Endothelial cell of umbilical vein (primary cell): ENCODE measurements around the gene DYRK1A. TPM values are rescaled to one million over a fixed set of nuclear protein-coding genes. Genes with fewer than 3 reads are reported as not detected.

ENCODE experiments used
- BruUV-seq: library from RNA; stranded (reverse); fragments of 400-500 nt; replicated peaks from 2 replicates; lab custom pipeline; 2021; lab: Mats Ljungman, UMichigan
- CTCF ChIA-PET: fragments of 300-600, 350-600 bp; sonication (Branson Sonifier 250); formaldehyde crosslinking; loops from one replicate; lab custom pipeline; 2021; ENCODE audit warnings: antibody characterized with exemption, inconsistent platforms; lab: Charles Lee
- POLR2A ChIA-PET: fragments of 300-600, 350-600 bp; sonication (Branson Sonifier 250); formaldehyde crosslinking; loops from one replicate; lab custom pipeline; 2021; ENCODE audit warnings: antibody characterized with exemption, inconsistent platforms; lab: Charles Lee
- DNase-seq: peaks from one replicate; pipeline ENCODE4 v3.0.0-alpha.2; 2011; ENCODE audit warnings: low read depth, low spot score
- FAIRE-seq: peaks from 2 replicates; lab custom pipeline; 2011; peaks lifted over from hg19 to GRCh38; lab: Jason Lieb, UNC
- H2AFZ ChIP-seq: 2 replicates; pipeline ENCODE4 v1.6.0; 2012; ENCODE audit warnings: low read depth, low read length, control low read depth, inconsistent platforms
- H3K27ac ChIP-seq: 2 replicates; pipeline ENCODE4 v1.5.1; 2011; ENCODE audit warnings: low read depth, mild to moderate bottlenecking, control low read depth, low read length, moderate library complexity; ENCODE audit not compliant: insufficient read depth
- H3K27me3 ChIP-seq, 2 experiments: 2 replicates each; pipeline versions ENCODE4 v1.6.0 to v1.6.1; 2011; ENCODE audit warnings: low read length in 2 of 2, mixed read lengths in 1 of 2; ENCODE audit not compliant: control insufficient read depth in 2 of 2, insufficient read depth in 2 of 2
- H3K36me3 ChIP-seq, 2 experiments: 2 replicates in 1 of 2; 3 replicates in 1 of 2; pipeline ENCODE4 v1.5.1; 2011; ENCODE audit warnings: low read length in 2 of 2, mild to moderate bottlenecking in 1 of 2, moderate library complexity in 1 of 2; ENCODE audit not compliant: control insufficient read depth in 2 of 2, insufficient read depth in 2 of 2; ENCODE audit errors: extremely low read depth in 1 of 2
- H3K4me1 ChIP-seq: 3 replicates; pipeline ENCODE4 v1.5.1; 2011; ENCODE audit warnings: mild to moderate bottlenecking, low read length; ENCODE audit not compliant: control insufficient read depth, insufficient read depth; ENCODE audit errors: extremely low read depth
- H3K4me2 ChIP-seq: 2 replicates; pipeline ENCODE4 v1.6.1; 2011; ENCODE audit warnings: low read length, control low read depth, mixed read lengths; ENCODE audit not compliant: insufficient read depth
- H3K4me3 ChIP-seq, 3 experiments: fragments of 200-600 bp in 1 of 3; sonication (generic), shearing (Covaris generic) in 1 of 3; replicated peaks in 1 of 3; 2 replicates each; pipeline ENCODE4 v1.5.1; 2011 to 2016; ENCODE audit warnings: control low read depth in 3 of 3, low read length in 3 of 3, mild to moderate bottlenecking in 2 of 3, inconsistent platforms in 1 of 3, low read depth in 1 of 3, moderate library complexity in 1 of 3; ENCODE audit not compliant: insufficient read depth in 1 of 3
- H3K79me2 ChIP-seq: 2 replicates; pipeline ENCODE4 v1.6.0; 2012; ENCODE audit warnings: low read length, inconsistent platforms; ENCODE audit not compliant: control insufficient read depth, insufficient read depth
- H3K9ac ChIP-seq: replicated peaks from 2 replicates; pipeline ENCODE3; 2011; ENCODE audit warnings: low read length, control low read depth; ENCODE audit not compliant: insufficient read depth; ENCODE audit errors: extremely low read depth
- H3K9me1 ChIP-seq: replicated peaks from 3 replicates; pipeline ENCODE4 v1.6.0; 2011; ENCODE audit warnings: mild to moderate bottlenecking, low read length; ENCODE audit not compliant: control insufficient read depth, insufficient read depth; ENCODE audit errors: extremely low read depth
- H3K9me3 ChIP-seq: replicated peaks from 2 replicates; pipeline ENCODE4 v1.5.1; 2012; ENCODE audit warnings: low read length, inconsistent platforms; ENCODE audit not compliant: control insufficient read depth, insufficient read depth
- H4K20me1 ChIP-seq: replicated peaks from 2 replicates; pipeline ENCODE3; 2011; ENCODE audit warnings: mild to moderate bottlenecking, low read length; ENCODE audit not compliant: control insufficient read depth, insufficient read depth; ENCODE audit errors: extremely low read depth
- CTCF ChIP-seq, 2 donors: IDR thresholded peaks; 1 replicate in 1 of 2; 2 replicates in 1 of 2; pipeline ENCODE4 v1.5.1; 2011; ENCODE audit warnings: low read length in 2 of 2, mild to moderate bottlenecking in 2 of 2, moderate library complexity in 2 of 2, control low read depth in 1 of 2, inconsistent platforms in 1 of 2, low read depth in 1 of 2; ENCODE audit not compliant: insufficient read depth in 1 of 2; ENCODE audit errors: extremely low read depth in 1 of 2
- EZH2 ChIP-seq: IDR thresholded peaks from 2 replicates; pipeline ENCODE4 v1.6.1; 2012; ENCODE audit warnings: borderline replicate concordance, low read depth, mild to moderate bottlenecking, moderate library complexity, low read length, inconsistent platforms; ENCODE audit not compliant: severe bottlenecking
- FOS ChIP-seq: IDR thresholded peaks from 2 replicates; pipeline ENCODE4 v1.6.1; 2011; ENCODE audit warnings: mild to moderate bottlenecking, low read length, moderate library complexity, borderline replicate concordance; ENCODE audit not compliant: insufficient read depth
- GATA2 ChIP-seq: IDR thresholded peaks from 2 replicates; pipeline ENCODE4 v1.7.0; 2011; ENCODE audit warnings: low read depth, mild to moderate bottlenecking, moderate library complexity, mixed read lengths, low read length; ENCODE audit not compliant: insufficient read length, insufficient read depth
- JUN ChIP-seq: IDR thresholded peaks from 2 replicates; pipeline ENCODE4 v1.6.1; 2011; ENCODE audit warnings: borderline replicate concordance, low read depth; ENCODE audit not compliant: insufficient read length, insufficient read depth
- MAX ChIP-seq: IDR thresholded peaks from 2 replicates; pipeline ENCODE4 v1.6.1; 2011; ENCODE audit not compliant: insufficient read depth, insufficient read length
- MYC ChIP-seq: IDR thresholded peaks from one replicate; pipeline ENCODE4 v1.6.1; 2011; ENCODE audit warnings: mild to moderate bottlenecking, low read depth, low read length
- POLR2A ChIP-seq: IDR thresholded peaks from 2 replicates; pipeline ENCODE4 v1.6.1; 2012; ENCODE audit warnings: low read depth, mild to moderate bottlenecking, control low read depth, low read length
- POLR2AphosphoS5 ChIP-seq: IDR thresholded peaks from 2 replicates; pipeline ENCODE4 v1.6.1; 2012; ENCODE audit warnings: low read depth, mild to moderate bottlenecking, control low read depth, low read length, moderate library complexity; ENCODE audit not compliant: insufficient read depth
- dilution Hi-C: fragments of 300-500 bp; cut with MboI; formaldehyde crosslinking; loops from one replicate; pipeline ENCODE4 v1.15.0; 2019; ENCODE audit warnings: low sequenced_read_pairs; ENCODE audit not compliant: extremely low pct_ligation_motif_present
- intact Hi-C: fragments of 100-400 bp; cut with micrococcal nuclease; formaldehyde crosslinking; loops from one replicate; pipeline ENCODE4 v1.10.0; 2022
- polyA plus RNA-seq, 4 experiments: library from polyadenylated mRNA; depleted of rRNA in 3 of 4; stranded (reverse) in 3 of 4; unstranded in 1 of 4; fragments of >200 nt; gene quantifications; 2 replicates each; pipeline versions ENCODE4 v1.2.1 to v1.2.3, GENCODE V29; 2011 to 2012; ENCODE audit warnings: missing spikeins in 1 of 4
- total RNA-seq: library from RNA; stranded (reverse); gene quantifications from 2 replicates; pipeline ENCODE4 v1.2.3, GENCODE V29; 2021

The DYRK1A gene
- total and polyA plus RNA-seq, 2 donors (not counting 3 experiments of a cell fraction or from before 2014, with no cell fraction given), result 51.8 to 53.7 TPM

- Histone ChIP-seq H3K27me3 (no peaks in the 10 kb centered on the region), H3K79me2 (peaks cover 97% of the 10 kb centered on the region), H3K9ac (no peak overlapping the region), H2AFZ (no peak overlapping the region), H3K4me1 (peaks cover 10% of the 10 kb centered on the region), H3K27ac (no peak overlapping the region), H3K9me3 (no peaks in the 10 kb centered on the region), H3K36me3 (no peaks in the 10 kb centered on the region), H3K4me3 (no peak overlapping the region), H4K20me1 (peaks cover 10% of the 10 kb centered on the region), H3K9me1 (peaks cover 3% of the 10 kb centered on the region), H3K4me2 (no peak overlapping the region)
- no peak for FAIRE-seq
- dilution Hi-C loops, result no loop called here
- CTCF ChIA-PET, result interaction anchor here (0.6 to 3.1 kb wide), 9 partner anchors 10 to 213 kb away, joined by 3 to 21 read pairs (median 3); no protein-coding TSS in a partner anchor
- intact Hi-C loops, result loop anchor here (5.0 to 10.0 kb wide), 2 partner anchors 90 to 183 kb away; no protein-coding TSS in a partner anchor
- TF ChIP-seq CTCF (IDR thresholded peaks at IDR 0.05; ENCODE audit: extremely low read depth in 1 of 2, insufficient read depth in 1 of 2, low read depth in 1 of 2, low read length in 2 of 2) (no peak), MAX (no peak), MYC (no peak), POLR2A (no peak), JUN (no peak), EZH2 (no peak), FOS (no peak), POLR2AphosphoS5 (no peak), GATA2 (no peak)
- POLR2A ChIA-PET, result no interaction called here
- BruUV-seq, result no TSS peak
- no peak for DNase-seq
Measured at GRCh38 chr21:37462087-37462861, 95.7 kb downstream of the DYRK1A start.
